H9 (cell line): Measurements from ENCODE around the gene ZMPSTE24. TPM values are rescaled to one million over a fixed set of nuclear protein-coding genes. Genes with fewer than 3 reads are reported as not detected.

ENCODE experiments used
- DNase-seq: peaks from one replicate; pipeline ENCODE4 v3.0.0-alpha.2; 2017
- H2AFZ ChIP-seq: one replicate; pipeline ENCODE4 v1.6.1; 2013; ENCODE audit warnings: mild to moderate bottlenecking, low read length, control low read depth, moderate library complexity
- H2AK5ac ChIP-seq: 2 replicates; pipeline ENCODE4 v1.6.1; 2013; ENCODE audit warnings: low read length, control low read depth, mixed read lengths; ENCODE audit not compliant: insufficient read length
- H2BK120ac ChIP-seq: one replicate; pipeline ENCODE4 v1.6.1; 2013; ENCODE audit warnings: low read depth, mild to moderate bottlenecking, low read length, control low read depth, inconsistent platforms; ENCODE audit not compliant: poor library complexity, severe bottlenecking
- H2BK12ac ChIP-seq: 2 replicates; pipeline ENCODE4 v1.6.1; 2013; ENCODE audit warnings: low read length, control low read depth, mixed read lengths, low read depth; ENCODE audit not compliant: insufficient read length
- H2BK15ac ChIP-seq: 2 replicates; pipeline ENCODE4 v1.6.1; 2013; ENCODE audit warnings: low read depth, low read length, control low read depth
- H2BK20ac ChIP-seq: one replicate; pipeline ENCODE4 v1.6.1; 2013; ENCODE audit warnings: low read depth, mild to moderate bottlenecking, low read length, control low read depth, inconsistent platforms; ENCODE audit not compliant: poor library complexity, severe bottlenecking
- H2BK5ac ChIP-seq: 2 replicates; pipeline ENCODE4 v1.6.1; 2013; ENCODE audit warnings: low read length, control low read depth, mixed read lengths; ENCODE audit not compliant: insufficient read length
- H3K14ac ChIP-seq: 2 replicates; pipeline ENCODE4 v1.6.1; 2013; ENCODE audit warnings: low read length, control low read depth; ENCODE audit not compliant: insufficient read depth
- H3K18ac ChIP-seq: 2 replicates; pipeline ENCODE4 v1.6.1; 2013; ENCODE audit warnings: low read depth, mild to moderate bottlenecking, mixed read lengths, low read length, control low read depth; ENCODE audit not compliant: insufficient read length
- H3K23ac ChIP-seq: 2 replicates; pipeline ENCODE4 v1.6.1; 2013; ENCODE audit warnings: low read length, control low read depth, mixed read lengths, low read depth; ENCODE audit not compliant: insufficient read length
- H3K23me2 ChIP-seq: 2 replicates; pipeline ENCODE4 v1.6.1; 2013; ENCODE audit warnings: low read depth, mild to moderate bottlenecking, mixed read lengths, low read length, control low read depth; ENCODE audit not compliant: insufficient read length, poor library complexity, severe bottlenecking
- H3K27ac ChIP-seq: 2 replicates; pipeline ENCODE4 v1.5.1; 2013; ENCODE audit warnings: low read length, control low read depth, mixed read lengths, low read depth; ENCODE audit not compliant: insufficient read length
- H3K27me3 ChIP-seq: 2 replicates; pipeline ENCODE4 v1.6.1; 2013; ENCODE audit warnings: low read length, control low read depth, inconsistent platforms; ENCODE audit not compliant: insufficient read depth
- H3K4ac ChIP-seq: 2 replicates; pipeline ENCODE4 v1.6.1; 2013; ENCODE audit warnings: low read depth, mild to moderate bottlenecking, control low read depth, inconsistent platforms, low read length, moderate library complexity
- H3K4me1 ChIP-seq: 2 replicates; pipeline ENCODE4 v1.6.1; 2013; ENCODE audit warnings: low read length, control low read depth, inconsistent platforms; ENCODE audit not compliant: insufficient read depth
- H3K4me2 ChIP-seq: 2 replicates; pipeline ENCODE4 v1.6.1; 2013; ENCODE audit warnings: low read length, control low read depth, mixed read lengths; ENCODE audit not compliant: insufficient read length, insufficient read depth
- H3K56ac ChIP-seq: 2 replicates; pipeline ENCODE4 v1.6.1; 2013; ENCODE audit warnings: low read depth, mild to moderate bottlenecking, mixed read lengths, low read length, control low read depth; ENCODE audit not compliant: insufficient read length
- H3K79me1 ChIP-seq: 2 replicates; pipeline ENCODE4 v1.6.1; 2013; ENCODE audit warnings: low read depth, mild to moderate bottlenecking, moderate library complexity, low read length, control low read depth, inconsistent platforms; ENCODE audit not compliant: insufficient read depth, poor library complexity, severe bottlenecking
- H3K79me2 ChIP-seq: 2 replicates; pipeline ENCODE4 v1.6.1; 2013; ENCODE audit warnings: low read length, control low read depth, inconsistent platforms; ENCODE audit not compliant: insufficient read depth
- H3K9ac ChIP-seq: 2 replicates; pipeline ENCODE4 v1.6.1; 2013; ENCODE audit warnings: low read length, control low read depth, mixed read lengths; ENCODE audit not compliant: insufficient read length; ENCODE audit errors: extremely low read depth
- H3K9me3 ChIP-seq: one replicate; pipeline ENCODE4 v1.6.1; 2013; ENCODE audit warnings: low read depth, low read length, inconsistent platforms; ENCODE audit not compliant: control insufficient read depth
- H3T11ph ChIP-seq: one replicate; pipeline ENCODE4 v1.6.1; 2013; ENCODE audit warnings: mild to moderate bottlenecking, low read length, control low read depth, inconsistent platforms
- H4K20me1 ChIP-seq: one replicate; pipeline ENCODE4 v1.6.1; 2013; ENCODE audit not compliant: control insufficient read depth, insufficient read length, insufficient read depth
- H4K5ac ChIP-seq: 2 replicates; pipeline ENCODE4 v1.6.1; 2013; ENCODE audit warnings: low read depth, mild to moderate bottlenecking, mixed read lengths, low read length, control low read depth; ENCODE audit not compliant: insufficient read length
- H4K8ac ChIP-seq: replicated peaks from 2 replicates; pipeline ENCODE4 v1.6.1; 2013; ENCODE audit warnings: low read length, control low read depth, mixed read lengths, low read depth; ENCODE audit not compliant: insufficient read length
- H4K91ac ChIP-seq: 2 replicates; pipeline ENCODE4 v1.6.1; 2013; ENCODE audit warnings: low read depth, mild to moderate bottlenecking, moderate library complexity, mixed read lengths, low read length, control low read depth; ENCODE audit not compliant: insufficient read length
- H3K27ac Mint-ChIP-seq, 3 experiments: 2 replicates in 2 of 3; 3 replicates in 1 of 3; pipeline ENCODE4 v1.8.0; 2020 to 2021; ENCODE audit warnings: mixed read lengths in 3 of 3, mild to moderate bottlenecking in 1 of 3, moderate library complexity in 1 of 3
- H3K27me3 Mint-ChIP-seq: 2 replicates; pipeline ENCODE4 v1.8.0; 2021; ENCODE audit warnings: low read depth, mild to moderate bottlenecking, moderate library complexity, mixed read lengths
- H3K36me3 Mint-ChIP-seq, 3 experiments: 2 replicates in 2 of 3; 3 replicates in 1 of 3; pipeline ENCODE4 v1.8.0; 2020 to 2021; ENCODE audit warnings: low read depth in 3 of 3, mixed read lengths in 3 of 3; ENCODE audit not compliant: insufficient read depth in 1 of 3
- H3K4me1 Mint-ChIP-seq, 2 experiments: 2 replicates each; pipeline ENCODE4 v1.8.0; 2020; ENCODE audit warnings: mixed read lengths in 2 of 2
- H3K4me3 Mint-ChIP-seq, 2 experiments: 2 replicates in 1 of 2; 3 replicates in 1 of 2; pipeline ENCODE4 v1.8.0; 2020 to 2021; ENCODE audit warnings: mild to moderate bottlenecking in 2 of 2, mixed read lengths in 2 of 2, moderate library complexity in 1 of 2
- H3K9me3 Mint-ChIP-seq, 2 experiments: 2 replicates in 1 of 2; 3 replicates in 1 of 2; pipeline ENCODE4 v1.8.0; 2020; ENCODE audit warnings: mild to moderate bottlenecking in 2 of 2, mixed read lengths in 2 of 2, moderate library complexity in 1 of 2
- CTCF ChIP-seq: fragments of 200-600 bp; sonication (generic); conservative IDR thresholded peaks from 3 replicates; pipeline ENCODE4 v1.8.0; 2021; ENCODE audit warnings: antibody characterized with exemption, mild to moderate bottlenecking
- WGBS: extraction: QIAGEN DNeasy Blood & Tissue Kit; methylation state at CpG from one replicate; pipeline ENCODE4 v1.1.7; 2013; ENCODE audit warnings: missing lambda C conversion rate, low lambda C conversion rate, mixed read lengths; ENCODE audit not compliant: insufficient read length; ENCODE audit errors: extremely low coverage; 5-methylcytosine and 5-hydroxymethylcytosine counted together
- total RNA-seq: library from RNA; stranded (reverse); gene quantifications from 2 replicates; pipeline ENCODE4 v1.2.1, GENCODE V29; 2021

The ZMPSTE24 gene
- total RNA-seq, 1 experiment from 2014 or later: 47.6 TPM

GRCh38 chr1:40226192-40226591, 31.8 kb upstream of the ZMPSTE24 start:
- H3K9ac ChIP-seq: no peak overlapping the region
- no peak overlapping the region for H4K5ac ChIP-seq
- no peak overlapping the region for H4K91ac ChIP-seq
- no peak overlapping the region for H3K18ac ChIP-seq
- no peaks in the 10 kb centered on the region for H3K79me2 ChIP-seq
- no peaks in the 10 kb centered on the region for H3K9me3 ChIP-seq
- no peaks in the 10 kb centered on the region for H3K4me1 ChIP-seq
- no peaks in the 10 kb centered on the region for H4K20me1 ChIP-seq
- H3K4me2 ChIP-seq: no peak overlapping the region
- H3K27me3 Mint-ChIP-seq: no peaks in the 10 kb centered on the region
- no peak overlapping the region for H3K4ac ChIP-seq
- H3T11ph ChIP-seq: no peak overlapping the region
- no peak overlapping the region for H3K4me3 Mint-ChIP-seq
- H3K27me3 ChIP-seq: no peaks in the 10 kb centered on the region
- H3K14ac ChIP-seq: no peak overlapping the region
- no peak for DNase-seq
- no peak overlapping the region for H2BK120ac ChIP-seq
- H3K36me3 Mint-ChIP-seq: peaks cover 0 to 12% (median 6%) of the 10 kb centered on the region in 3 experiments; a peak in 5 of 7 replicates
- H2BK5ac ChIP-seq: no peak overlapping the region
- H2BK12ac ChIP-seq: no peak overlapping the region
- no peaks in the 10 kb centered on the region for H3K79me1 ChIP-seq
- H3K27ac Mint-ChIP-seq: no peak overlapping the region
- no peak overlapping the region for H2BK15ac ChIP-seq
- no peak overlapping the region for H3K56ac ChIP-seq
- no peak overlapping the region for H3K23ac ChIP-seq
- no peak overlapping the region for H4K8ac ChIP-seq
- H3K23me2 ChIP-seq: no peaks in the 10 kb centered on the region
- H2AFZ ChIP-seq: no peak overlapping the region
- H3K4me1 Mint-ChIP-seq: no peaks in the 10 kb centered on the region
- H3K9me3 Mint-ChIP-seq: no peaks in the 10 kb centered on the region
- no peak overlapping the region for H2BK20ac ChIP-seq
- no peak for TF ChIP-seq CTCF
- H2AK5ac ChIP-seq: no peak overlapping the region
- WGBS: no CpG with 5 or more reads among the region's 3 CpGs
- H3K27ac ChIP-seq: no peak overlapping the region
